GM12878 (cell line): ENCODE results near the gene PCSK2.

Experiments
- BCL11A ChIP-seq: IDR thresholded peaks from 2 replicates; pipeline ENCODE4 v1.6.1; 2011; ENCODE audit warnings: low read depth, low read length
- BMI1 ChIP-seq: fragments of 450-650 bp; IDR thresholded peaks from 2 replicates; pipeline ENCODE4 v1.6.1; 2016; ENCODE audit warnings: mild to moderate bottlenecking, moderate library complexity, borderline replicate concordance
- EZH2 ChIP-seq: IDR thresholded peaks from 2 replicates; pipeline ENCODE4 v1.6.1; 2012; ENCODE audit warnings: low read depth, mild to moderate bottlenecking, control low read depth, inconsistent platforms, low read length, borderline replicate concordance; ENCODE audit not compliant: control insufficient read depth
- JUND ChIP-seq: IDR thresholded peaks from 2 replicates; pipeline ENCODE4 v1.6.1; 2012; ENCODE audit warnings: low read depth, mild to moderate bottlenecking, low read length, improper control_type of control experiment, moderate library complexity
- KDM1A ChIP-seq: fragments of 200-600 bp; sonication (generic); IDR thresholded peaks from 2 replicates; pipeline ENCODE4 v1.6.1; 2016; ENCODE audit warnings: borderline replicate concordance
- POLR2A ChIP-seq: IDR thresholded peaks from 2 replicates; pipeline ENCODE4 v1.6.1; 2011; ENCODE audit warnings: low read depth, mild to moderate bottlenecking, low read length
- POLR2AphosphoS2 ChIP-seq: IDR thresholded peaks from 2 replicates; pipeline ENCODE4 v1.6.1; 2011; ENCODE audit warnings: low read depth, mild to moderate bottlenecking, low read length, improper control_type of control experiment, moderate library complexity
- POLR2AphosphoS5 ChIP-seq: IDR thresholded peaks from 2 replicates; pipeline ENCODE4 v1.6.1; 2011; ENCODE audit warnings: mild to moderate bottlenecking, low read length, inconsistent platforms
- SMC3 ChIP-seq: IDR thresholded peaks from 2 replicates; pipeline ENCODE4 v1.6.1; 2011; ENCODE audit warnings: low read length, improper control_type of control experiment, borderline replicate concordance
- ZNF274 ChIP-seq: IDR thresholded peaks from one replicate; pipeline ENCODE4 v1.8.0; 2011; ENCODE audit not compliant: insufficient read length, insufficient read depth
- TF ChIP-seq, protein P1 (sequence below), 3 experiments: IDR thresholded peaks in 2 of 3; conservative IDR thresholded peaks in 1 of 3; 2 replicates each; pipeline ENCODE4 v1.5.1; 2011; ENCODE audit warnings: low read depth in 3 of 3, low read length in 3 of 3, mild to moderate bottlenecking in 3 of 3, control low read depth in 2 of 3, moderate library complexity in 2 of 3, inconsistent platforms in 1 of 3, mixed read lengths in 1 of 3; ENCODE audit not compliant: control insufficient read depth in 2 of 3, insufficient read depth in 1 of 3; ENCODE audit errors: extremely low read depth in 1 of 3
- TF ChIP-seq, protein P2 (sequence below): fragments of 450-650 bp; IDR thresholded peaks from 2 replicates; pipeline ENCODE4 v1.6.1; 2018; ENCODE audit warnings: mild to moderate bottlenecking, low read depth, moderate library complexity; ENCODE audit not compliant: partially characterized antibody
- TF ChIP-seq, protein P3 (sequence below): IDR thresholded peaks from 2 replicates; pipeline ENCODE4 v1.6.1; 2012; ENCODE audit warnings: low read length, inconsistent platforms

DNA sequence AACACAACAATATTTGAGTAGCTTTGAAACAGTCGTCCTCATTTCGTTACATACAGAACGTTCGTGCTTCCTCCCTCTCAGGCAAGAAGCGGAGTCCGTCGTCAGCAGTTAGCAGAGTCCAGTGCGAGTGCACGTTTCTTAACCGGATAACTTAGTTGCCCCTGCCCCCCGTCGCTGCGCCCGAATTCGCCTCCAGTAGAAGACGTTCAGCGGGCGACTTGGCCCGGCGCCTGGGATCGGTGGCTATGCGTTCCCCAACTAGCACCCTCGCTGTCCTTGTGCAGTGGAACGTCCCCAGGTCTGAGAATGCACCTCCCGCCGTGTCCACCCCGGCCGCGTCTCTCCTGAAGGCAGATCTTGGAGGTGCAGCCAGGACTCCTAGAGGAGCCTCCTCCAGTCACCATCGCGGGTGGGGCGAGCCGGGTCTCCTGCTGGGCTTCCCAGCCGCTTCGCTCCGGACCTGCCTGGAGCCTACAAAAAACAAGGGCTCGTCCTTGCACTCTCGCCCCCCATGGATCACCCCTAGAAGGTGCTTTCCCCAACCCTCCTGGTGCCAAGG, 910 bp upstream of the PCSK2 start:
- TF ChIP-seq BCL11A, result no peak
- no peak for TF ChIP-seq POLR2A
- no peak for TF ChIP-seq EZH2
- TF ChIP-seq, protein P1, sequence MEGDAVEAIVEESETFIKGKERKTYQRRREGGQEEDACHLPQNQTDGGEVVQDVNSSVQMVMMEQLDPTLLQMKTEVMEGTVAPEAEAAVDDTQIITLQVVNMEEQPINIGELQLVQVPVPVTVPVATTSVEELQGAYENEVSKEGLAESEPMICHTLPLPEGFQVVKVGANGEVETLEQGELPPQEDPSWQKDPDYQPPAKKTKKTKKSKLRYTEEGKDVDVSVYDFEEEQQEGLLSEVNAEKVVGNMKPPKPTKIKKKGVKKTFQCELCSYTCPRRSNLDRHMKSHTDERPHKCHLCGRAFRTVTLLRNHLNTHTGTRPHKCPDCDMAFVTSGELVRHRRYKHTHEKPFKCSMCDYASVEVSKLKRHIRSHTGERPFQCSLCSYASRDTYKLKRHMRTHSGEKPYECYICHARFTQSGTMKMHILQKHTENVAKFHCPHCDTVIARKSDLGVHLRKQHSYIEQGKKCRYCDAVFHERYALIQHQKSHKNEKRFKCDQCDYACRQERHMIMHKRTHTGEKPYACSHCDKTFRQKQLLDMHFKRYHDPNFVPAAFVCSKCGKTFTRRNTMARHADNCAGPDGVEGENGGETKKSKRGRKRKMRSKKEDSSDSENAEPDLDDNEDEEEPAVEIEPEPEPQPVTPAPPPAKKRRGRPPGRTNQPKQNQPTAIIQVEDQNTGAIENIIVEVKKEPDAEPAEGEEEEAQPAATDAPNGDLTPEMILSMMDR (IDR thresholded peaks at IDR 0.05 in 2 of 3, conservative IDR thresholded peaks at IDR 0.05 in 1 of 3; ENCODE audit: control insufficient read depth in 2 of 3, extremely low read depth in 1 of 3, insufficient read depth in 1 of 3, low read depth in 3 of 3, low read length in 3 of 3), result no peak
- no peak for TF ChIP-seq JUND
- TF ChIP-seq SMC3, result no peak
- no peak for TF ChIP-seq POLR2AphosphoS2
- TF ChIP-seq POLR2AphosphoS5, result no peak
- TF ChIP-seq, protein P2, sequence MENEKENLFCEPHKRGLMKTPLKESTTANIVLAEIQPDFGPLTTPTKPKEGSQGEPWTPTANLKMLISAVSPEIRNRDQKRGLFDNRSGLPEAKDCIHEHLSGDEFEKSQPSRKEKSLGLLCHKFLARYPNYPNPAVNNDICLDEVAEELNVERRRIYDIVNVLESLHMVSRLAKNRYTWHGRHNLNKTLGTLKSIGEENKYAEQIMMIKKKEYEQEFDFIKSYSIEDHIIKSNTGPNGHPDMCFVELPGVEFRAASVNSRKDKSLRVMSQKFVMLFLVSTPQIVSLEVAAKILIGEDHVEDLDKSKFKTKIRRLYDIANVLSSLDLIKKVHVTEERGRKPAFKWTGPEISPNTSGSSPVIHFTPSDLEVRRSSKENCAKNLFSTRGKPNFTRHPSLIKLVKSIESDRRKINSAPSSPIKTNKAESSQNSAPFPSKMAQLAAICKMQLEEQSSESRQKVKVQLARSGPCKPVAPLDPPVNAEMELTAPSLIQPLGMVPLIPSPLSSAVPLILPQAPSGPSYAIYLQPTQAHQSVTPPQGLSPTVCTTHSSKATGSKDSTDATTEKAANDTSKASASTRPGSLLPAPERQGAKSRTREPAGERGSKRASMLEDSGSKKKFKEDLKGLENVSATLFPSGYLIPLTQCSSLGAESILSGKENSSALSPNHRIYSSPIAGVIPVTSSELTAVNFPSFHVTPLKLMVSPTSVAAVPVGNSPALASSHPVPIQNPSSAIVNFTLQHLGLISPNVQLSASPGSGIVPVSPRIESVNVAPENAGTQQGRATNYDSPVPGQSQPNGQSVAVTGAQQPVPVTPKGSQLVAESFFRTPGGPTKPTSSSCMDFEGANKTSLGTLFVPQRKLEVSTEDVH, result no peak
- TF ChIP-seq BMI1, result no peak
- TF ChIP-seq KDM1A, result no peak
- TF ChIP-seq, protein P3, sequence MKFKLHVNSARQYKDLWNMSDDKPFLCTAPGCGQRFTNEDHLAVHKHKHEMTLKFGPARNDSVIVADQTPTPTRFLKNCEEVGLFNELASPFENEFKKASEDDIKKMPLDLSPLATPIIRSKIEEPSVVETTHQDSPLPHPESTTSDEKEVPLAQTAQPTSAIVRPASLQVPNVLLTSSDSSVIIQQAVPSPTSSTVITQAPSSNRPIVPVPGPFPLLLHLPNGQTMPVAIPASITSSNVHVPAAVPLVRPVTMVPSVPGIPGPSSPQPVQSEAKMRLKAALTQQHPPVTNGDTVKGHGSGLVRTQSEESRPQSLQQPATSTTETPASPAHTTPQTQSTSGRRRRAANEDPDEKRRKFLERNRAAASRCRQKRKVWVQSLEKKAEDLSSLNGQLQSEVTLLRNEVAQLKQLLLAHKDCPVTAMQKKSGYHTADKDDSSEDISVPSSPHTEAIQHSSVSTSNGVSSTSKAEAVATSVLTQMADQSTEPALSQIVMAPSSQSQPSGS, result no peak
- TF ChIP-seq ZNF274, result no peak
